Endothelial cell of umbilical vein (primary cell): ENCODE data around the gene SPAG17. TPM values are rescaled to one million over a fixed set of nuclear protein-coding genes. Genes with fewer than 3 reads are reported as not detected.

ENCODE experiments used
- BruUV-seq: library from RNA; stranded (reverse); fragments of 400-500 nt; replicated peaks from 2 replicates; lab custom pipeline; 2021; lab: Mats Ljungman, UMichigan
- CTCF ChIA-PET: fragments of 300-600, 350-600 bp; sonication (Branson Sonifier 250); formaldehyde crosslinking; loops from one replicate; lab custom pipeline; 2021; ENCODE audit warnings: antibody characterized with exemption, inconsistent platforms; lab: Charles Lee
- POLR2A ChIA-PET: fragments of 300-600, 350-600 bp; sonication (Branson Sonifier 250); formaldehyde crosslinking; loops from one replicate; lab custom pipeline; 2021; ENCODE audit warnings: antibody characterized with exemption, inconsistent platforms; lab: Charles Lee
- DNase-seq: peaks from one replicate; pipeline ENCODE4 v3.0.0-alpha.2; 2011; ENCODE audit warnings: low read depth, low spot score
- FAIRE-seq: peaks from 2 replicates; lab custom pipeline; 2011; peaks lifted over from hg19 to GRCh38; lab: Jason Lieb, UNC
- H2AFZ ChIP-seq: 2 replicates; pipeline ENCODE4 v1.6.0; 2012; ENCODE audit warnings: low read depth, low read length, control low read depth, inconsistent platforms
- H3K27ac ChIP-seq: 2 replicates; pipeline ENCODE4 v1.5.1; 2011; ENCODE audit warnings: low read depth, mild to moderate bottlenecking, control low read depth, low read length, moderate library complexity; ENCODE audit not compliant: insufficient read depth
- H3K27me3 ChIP-seq, 2 experiments: 2 replicates each; pipeline versions ENCODE4 v1.6.0 to v1.6.1; 2011; ENCODE audit warnings: low read length in 2 of 2, mixed read lengths in 1 of 2; ENCODE audit not compliant: control insufficient read depth in 2 of 2, insufficient read depth in 2 of 2
- H3K36me3 ChIP-seq, 2 experiments: 2 replicates in 1 of 2; 3 replicates in 1 of 2; pipeline ENCODE4 v1.5.1; 2011; ENCODE audit warnings: low read length in 2 of 2, mild to moderate bottlenecking in 1 of 2, moderate library complexity in 1 of 2; ENCODE audit not compliant: control insufficient read depth in 2 of 2, insufficient read depth in 2 of 2; ENCODE audit errors: extremely low read depth in 1 of 2
- H3K4me1 ChIP-seq: 3 replicates; pipeline ENCODE4 v1.5.1; 2011; ENCODE audit warnings: mild to moderate bottlenecking, low read length; ENCODE audit not compliant: control insufficient read depth, insufficient read depth; ENCODE audit errors: extremely low read depth
- H3K4me2 ChIP-seq: 2 replicates; pipeline ENCODE4 v1.6.1; 2011; ENCODE audit warnings: low read length, control low read depth, mixed read lengths; ENCODE audit not compliant: insufficient read depth
- H3K4me3 ChIP-seq, 3 experiments: fragments of 200-600 bp in 1 of 3; sonication (generic), shearing (Covaris generic) in 1 of 3; replicated peaks in 1 of 3; 2 replicates each; pipeline ENCODE4 v1.5.1; 2011 to 2016; ENCODE audit warnings: control low read depth in 3 of 3, low read length in 3 of 3, mild to moderate bottlenecking in 2 of 3, inconsistent platforms in 1 of 3, low read depth in 1 of 3, moderate library complexity in 1 of 3; ENCODE audit not compliant: insufficient read depth in 1 of 3
- H3K79me2 ChIP-seq: 2 replicates; pipeline ENCODE4 v1.6.0; 2012; ENCODE audit warnings: low read length, inconsistent platforms; ENCODE audit not compliant: control insufficient read depth, insufficient read depth
- H3K9ac ChIP-seq: replicated peaks from 2 replicates; pipeline ENCODE3; 2011; ENCODE audit warnings: low read length, control low read depth; ENCODE audit not compliant: insufficient read depth; ENCODE audit errors: extremely low read depth
- H3K9me1 ChIP-seq: replicated peaks from 3 replicates; pipeline ENCODE4 v1.6.0; 2011; ENCODE audit warnings: mild to moderate bottlenecking, low read length; ENCODE audit not compliant: control insufficient read depth, insufficient read depth; ENCODE audit errors: extremely low read depth
- H3K9me3 ChIP-seq: replicated peaks from 2 replicates; pipeline ENCODE4 v1.5.1; 2012; ENCODE audit warnings: low read length, inconsistent platforms; ENCODE audit not compliant: control insufficient read depth, insufficient read depth
- H4K20me1 ChIP-seq: replicated peaks from 2 replicates; pipeline ENCODE3; 2011; ENCODE audit warnings: mild to moderate bottlenecking, low read length; ENCODE audit not compliant: control insufficient read depth, insufficient read depth; ENCODE audit errors: extremely low read depth
- CTCF ChIP-seq, 2 donors: IDR thresholded peaks; 1 replicate in 1 of 2; 2 replicates in 1 of 2; pipeline ENCODE4 v1.5.1; 2011; ENCODE audit warnings: low read length in 2 of 2, mild to moderate bottlenecking in 2 of 2, moderate library complexity in 2 of 2, control low read depth in 1 of 2, inconsistent platforms in 1 of 2, low read depth in 1 of 2; ENCODE audit not compliant: insufficient read depth in 1 of 2; ENCODE audit errors: extremely low read depth in 1 of 2
- EZH2 ChIP-seq: IDR thresholded peaks from 2 replicates; pipeline ENCODE4 v1.6.1; 2012; ENCODE audit warnings: borderline replicate concordance, low read depth, mild to moderate bottlenecking, moderate library complexity, low read length, inconsistent platforms; ENCODE audit not compliant: severe bottlenecking
- FOS ChIP-seq: IDR thresholded peaks from 2 replicates; pipeline ENCODE4 v1.6.1; 2011; ENCODE audit warnings: mild to moderate bottlenecking, low read length, moderate library complexity, borderline replicate concordance; ENCODE audit not compliant: insufficient read depth
- GATA2 ChIP-seq: IDR thresholded peaks from 2 replicates; pipeline ENCODE4 v1.7.0; 2011; ENCODE audit warnings: low read depth, mild to moderate bottlenecking, moderate library complexity, mixed read lengths, low read length; ENCODE audit not compliant: insufficient read length, insufficient read depth
- JUN ChIP-seq: IDR thresholded peaks from 2 replicates; pipeline ENCODE4 v1.6.1; 2011; ENCODE audit warnings: borderline replicate concordance, low read depth; ENCODE audit not compliant: insufficient read length, insufficient read depth
- MAX ChIP-seq: IDR thresholded peaks from 2 replicates; pipeline ENCODE4 v1.6.1; 2011; ENCODE audit not compliant: insufficient read depth, insufficient read length
- MYC ChIP-seq: IDR thresholded peaks from one replicate; pipeline ENCODE4 v1.6.1; 2011; ENCODE audit warnings: mild to moderate bottlenecking, low read depth, low read length
- POLR2A ChIP-seq: IDR thresholded peaks from 2 replicates; pipeline ENCODE4 v1.6.1; 2012; ENCODE audit warnings: low read depth, mild to moderate bottlenecking, control low read depth, low read length
- POLR2AphosphoS5 ChIP-seq: IDR thresholded peaks from 2 replicates; pipeline ENCODE4 v1.6.1; 2012; ENCODE audit warnings: low read depth, mild to moderate bottlenecking, control low read depth, low read length, moderate library complexity; ENCODE audit not compliant: insufficient read depth
- dilution Hi-C: fragments of 300-500 bp; cut with MboI; formaldehyde crosslinking; loops from one replicate; pipeline ENCODE4 v1.15.0; 2019; ENCODE audit warnings: low sequenced_read_pairs; ENCODE audit not compliant: extremely low pct_ligation_motif_present
- intact Hi-C: fragments of 100-400 bp; cut with micrococcal nuclease; formaldehyde crosslinking; loops from one replicate; pipeline ENCODE4 v1.10.0; 2022
- polyA plus RNA-seq, 4 experiments: library from polyadenylated mRNA; depleted of rRNA in 3 of 4; stranded (reverse) in 3 of 4; unstranded in 1 of 4; fragments of >200 nt; gene quantifications; 2 replicates each; pipeline versions ENCODE4 v1.2.1 to v1.2.3, GENCODE V29; 2011 to 2012; ENCODE audit warnings: missing spikeins in 1 of 4
- total RNA-seq: library from RNA; stranded (reverse); gene quantifications from 2 replicates; pipeline ENCODE4 v1.2.3, GENCODE V29; 2021

SPAG17 gene
- total and polyA plus RNA-seq, 2 donors (not counting 3 experiments of a cell fraction or from before 2014, with no cell fraction given), result not detected

- POLR2A ChIA-PET, result no interaction called here
- H3K9me3 ChIP-seq, result no peaks in the 10 kb centered on the region
- no TSS peak for BruUV-seq
- intact Hi-C loops, result no loop called here
- no peak overlapping the region for H3K9ac ChIP-seq
- no peaks in the 10 kb centered on the region for H3K79me2 ChIP-seq
- dilution Hi-C loops, result no loop called here
- no peak overlapping the region for H2AFZ ChIP-seq
- no peak for TF ChIP-seq MAX
- TF ChIP-seq JUN, result no peak
- TF ChIP-seq CTCF (IDR thresholded peaks at IDR 0.05; ENCODE audit: extremely low read depth in 1 of 2, insufficient read depth in 1 of 2, low read depth in 1 of 2, low read length in 2 of 2), result no peak
- no peak for TF ChIP-seq MYC
- TF ChIP-seq FOS, result no peak
- TF ChIP-seq EZH2, result no peak
- no peak for TF ChIP-seq GATA2
- TF ChIP-seq POLR2A, result no peak
- no peak for TF ChIP-seq POLR2AphosphoS5
- no peak overlapping the region for H3K4me3 ChIP-seq
- CTCF ChIA-PET, result no interaction called here
- H4K20me1 ChIP-seq, result no peaks in the 10 kb centered on the region
- no peaks in the 10 kb centered on the region for H3K4me1 ChIP-seq
- H3K36me3 ChIP-seq, result no peaks in the 10 kb centered on the region
- H3K4me2 ChIP-seq, result no peak overlapping the region
- no peaks in the 10 kb centered on the region for H3K9me1 ChIP-seq
- H3K27ac ChIP-seq, result no peak overlapping the region
- FAIRE-seq, result no peak
- H3K27me3 ChIP-seq, result no peaks in the 10 kb centered on the region
- no peak for DNase-seq
Measured at GRCh38 chr1:118039170-118039569, 145.9 kb downstream of the SPAG17 start.
